ENCODE results near the gene PPP1CB. TPM values are rescaled to one million over a fixed set of nuclear protein-coding genes. Genes with fewer than 3 reads are reported as not detected.
"Not testable (repeated sequence)": the region's sequence is repeated elsewhere in the genome, so short reads cannot be mapped to it uniquely, and the experiment has no call there.

Gene PPP1CB
- polyA plus RNA-seq, 1 of the 3 experiments (the other 2 are of a cell fraction): 24.7 TPM

DNA sequence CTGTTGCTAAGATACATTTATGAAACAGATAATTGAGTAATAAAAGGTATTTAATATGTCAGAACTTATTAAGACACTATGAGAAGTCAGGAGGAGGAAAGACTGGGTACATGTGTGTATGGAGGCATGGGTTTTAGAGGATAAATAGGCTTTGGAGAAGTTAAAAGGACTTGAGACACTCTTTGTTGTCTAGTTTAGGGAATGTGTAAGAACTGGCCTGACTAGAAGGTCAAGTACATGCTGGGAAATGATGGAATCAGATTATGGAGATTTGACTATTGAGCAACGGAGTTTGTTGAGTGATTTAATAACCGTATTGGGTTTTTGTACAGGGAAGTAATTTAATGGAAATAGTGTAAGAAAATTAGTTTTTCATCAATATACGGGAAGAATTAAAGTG, 30.8 kb downstream of the PPP1CB start:
- POLR2A ChIA-PET: interaction anchor here (1.1 kb wide), 1 partner anchor 31 kb away, joined by 3 read pairs; the partner anchor contains the start of gene PPP1CB
- Histone ChIP-seq H3K36me3 (replicated peaks in 1 of 2; ENCODE audit: control insufficient read depth in 1 of 2, insufficient read depth in 2 of 2, low read length in 1 of 2) (peaks cover 73 to 83% of the 10 kb centered on the region in 2 experiments), H2AFZ (ENCODE audit: low read depth) (no peak overlapping the region), H3K4me3 (ENCODE audit: low read depth in 2 of 2, low read length in 1 of 2) (no peak overlapping the region), H3K4me1 (ENCODE audit: control insufficient read depth in 1 of 2, insufficient read depth in 2 of 2, low read depth in 1 of 2, low read length in 1 of 2) (no peaks in the 10 kb centered on the region), H4K20me1 (ENCODE audit: insufficient read depth) (0 out of 2 replicates have a peak, but pooled peaks cover 3% of the 10 kb centered on the region), H3K27ac (ENCODE audit: low read depth in 2 of 2, low read length in 1 of 2) (no peak overlapping the region), H3K79me2 (ENCODE audit: insufficient read depth) (peaks cover 43% of the 10 kb centered on the region), H3K4me2 (no peak overlapping the region), H3K27me3 (ENCODE audit: insufficient read depth) (no peaks in the 10 kb centered on the region), H3K9ac (no peak overlapping the region), H3F3A (replicated peaks; ENCODE audit: insufficient read depth) (peaks cover 5% of the 10 kb centered on the region), H3K9me2 (no peaks in the 10 kb centered on the region), H3K9me3 (no peaks in the 10 kb centered on the region)
- WGBS (ENCODE audit: low lambda C conversion rate): 71% methylated on average over 3 of the region's 3 CpGs
- CTCF ChIA-PET: interaction anchor here (3.3 kb wide), 1 partner anchor 216 kb away, joined by 10 read pairs; no protein-coding TSS in a partner anchor
- no peak for DNase-seq
- TF ChIP-seq EP300 (IDR thresholded peaks at IDR 0.05; ENCODE audit: borderline replicate concordance in 1 of 2, low read depth in 1 of 2, low read length in 1 of 2) (no peak), TEAD4 (IDR thresholded peaks at IDR 0.05; ENCODE audit: borderline replicate concordance, insufficient read depth) (no peak), FOSL2 (IDR thresholded peaks at IDR 0.05; ENCODE audit: borderline replicate concordance, low read depth) (no peak), FOXJ3 (CRISPR knock-in tag; IDR thresholded peaks at IDR 0.05) (no peak), CHD2 (IDR thresholded peaks at IDR 0.05; ENCODE audit: low read length, partially characterized antibody) (no peak), EZH2phosphoT487 (IDR thresholded peaks at IDR 0.05; ENCODE audit: borderline replicate concordance, low read depth) (no peak), GATA2 (CRISPR knock-in tag; IDR thresholded peaks at IDR 0.05) (no peak), TAF1 (IDR thresholded peaks at IDR 0.05; ENCODE audit: borderline replicate concordance, low read depth, low read length) (no peak), GABPA (IDR thresholded peaks at IDR 0.05; ENCODE audit: low read depth) (no peak), RCOR1 (IDR thresholded peaks at IDR 0.05; ENCODE audit: low read length) (no peak), NRF1 (IDR thresholded peaks at IDR 0.05; ENCODE audit: low read depth, low read length) (no peak), SIN3A (IDR thresholded peaks at IDR 0.05; ENCODE audit: borderline replicate concordance, low read depth, low read length) (no peak), NFIC (IDR thresholded peaks at IDR 0.05; ENCODE audit: borderline replicate concordance) (no peak), RXRA (IDR thresholded peaks at IDR 0.05; ENCODE audit: borderline replicate concordance, low read depth) (no peak), TCF12 (IDR thresholded peaks at IDR 0.05) (no peak)
- TF ChIP-seq, protein P1, sequence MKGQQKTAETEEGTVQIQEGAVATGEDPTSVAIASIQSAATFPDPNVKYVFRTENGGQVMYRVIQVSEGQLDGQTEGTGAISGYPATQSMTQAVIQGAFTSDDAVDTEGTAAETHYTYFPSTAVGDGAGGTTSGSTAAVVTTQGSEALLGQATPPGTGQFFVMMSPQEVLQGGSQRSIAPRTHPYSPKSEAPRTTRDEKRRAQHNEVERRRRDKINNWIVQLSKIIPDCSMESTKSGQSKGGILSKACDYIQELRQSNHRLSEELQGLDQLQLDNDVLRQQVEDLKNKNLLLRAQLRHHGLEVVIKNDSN (IDR thresholded peaks at IDR 0.05; ENCODE audit: borderline replicate concordance, low read depth): no peak
- TF ChIP-seq, protein P2, sequence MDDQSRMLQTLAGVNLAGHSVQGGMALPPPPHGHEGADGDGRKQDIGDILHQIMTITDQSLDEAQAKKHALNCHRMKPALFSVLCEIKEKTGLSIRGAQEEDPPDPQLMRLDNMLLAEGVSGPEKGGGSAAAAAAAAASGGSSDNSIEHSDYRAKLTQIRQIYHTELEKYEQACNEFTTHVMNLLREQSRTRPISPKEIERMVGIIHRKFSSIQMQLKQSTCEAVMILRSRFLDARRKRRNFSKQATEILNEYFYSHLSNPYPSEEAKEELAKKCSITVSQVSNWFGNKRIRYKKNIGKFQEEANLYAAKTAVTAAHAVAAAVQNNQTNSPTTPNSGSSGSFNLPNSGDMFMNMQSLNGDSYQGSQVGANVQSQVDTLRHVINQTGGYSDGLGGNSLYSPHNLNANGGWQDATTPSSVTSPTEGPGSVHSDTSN (IDR thresholded peaks at IDR 0.05): no peak
- TF ChIP-seq, protein P3, sequence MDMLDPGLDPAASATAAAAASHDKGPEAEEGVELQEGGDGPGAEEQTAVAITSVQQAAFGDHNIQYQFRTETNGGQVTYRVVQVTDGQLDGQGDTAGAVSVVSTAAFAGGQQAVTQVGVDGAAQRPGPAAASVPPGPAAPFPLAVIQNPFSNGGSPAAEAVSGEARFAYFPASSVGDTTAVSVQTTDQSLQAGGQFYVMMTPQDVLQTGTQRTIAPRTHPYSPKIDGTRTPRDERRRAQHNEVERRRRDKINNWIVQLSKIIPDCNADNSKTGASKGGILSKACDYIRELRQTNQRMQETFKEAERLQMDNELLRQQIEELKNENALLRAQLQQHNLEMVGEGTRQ (IDR thresholded peaks at IDR 0.05; ENCODE audit: borderline replicate concordance, low read depth, low read length): no peak

DNA sequence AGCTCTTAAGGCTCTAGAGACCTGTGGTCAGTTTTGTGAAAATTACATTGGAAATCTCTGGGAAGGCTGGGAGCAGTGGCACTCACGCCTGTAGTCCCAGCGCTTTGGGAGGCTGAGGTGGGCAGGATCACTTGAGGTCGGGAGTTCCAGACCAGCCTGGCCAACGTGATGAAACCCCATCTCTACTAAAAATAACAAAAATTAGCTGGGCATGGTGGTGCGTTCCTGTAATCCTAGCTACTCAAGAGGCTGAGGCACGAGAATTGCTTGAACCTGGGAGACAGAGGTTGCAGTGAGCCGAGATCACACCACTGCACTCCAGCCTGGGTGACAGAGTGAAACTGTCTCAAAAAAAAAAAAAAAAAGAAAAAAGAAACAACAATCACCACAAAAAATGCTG, 32.9 kb downstream of the PPP1CB start:
- H3F3A ChIP-seq (replicated peaks; ENCODE audit: insufficient read depth); H3K9me3 ChIP-seq; POLR2A ChIA-PET; H3K4me2 ChIP-seq; H3K4me1 ChIP-seq (ENCODE audit: control insufficient read depth in 1 of 2, insufficient read depth in 2 of 2, low read depth in 1 of 2, low read length in 1 of 2); H3K4me3 ChIP-seq (ENCODE audit: low read depth in 2 of 2, low read length in 1 of 2); H2AFZ ChIP-seq (ENCODE audit: low read depth); H3K27ac ChIP-seq (ENCODE audit: low read depth in 2 of 2, low read length in 1 of 2); DNase-seq; H3K9ac ChIP-seq; H4K20me1 ChIP-seq (ENCODE audit: insufficient read depth); H3K9me2 ChIP-seq; H3K27me3 ChIP-seq (ENCODE audit: insufficient read depth): not testable (repeated sequence)
- WGBS (ENCODE audit: low lambda C conversion rate): 94% methylated on average over 7 of the region's 7 CpGs
- H3K79me2 ChIP-seq (ENCODE audit: insufficient read depth): peaks cover 24% of the 10 kb centered on the region
- CTCF ChIA-PET: interaction anchor here (0.9 to 3.3 kb wide), 4 partner anchors 30 to 218 kb away, joined by 3 to 10 read pairs (median 4); no protein-coding TSS in a partner anchor
- H3K36me3 ChIP-seq (replicated peaks in 1 of 2; ENCODE audit: control insufficient read depth in 1 of 2, insufficient read depth in 2 of 2, low read length in 1 of 2): peaks cover 70 to 83% of the 10 kb centered on the region in 2 experiments

Data from SK-N-SH (cell line).